IMR-90 (cell line): Measurements from ENCODE around the gene MID1.

Source experiments
- CEBPB ChIP-seq: IDR thresholded peaks from 2 replicates; pipeline ENCODE4 v1.6.1; 2012; ENCODE audit warnings: low read depth, low read length, improper control_type of control experiment
- FOS ChIP-seq: fragments of 150-350 bp; IDR thresholded peaks from 2 replicates; pipeline ENCODE4 v1.6.1; 2016; ENCODE audit warnings: low read depth, low read length
- MAFK ChIP-seq: IDR thresholded peaks from 2 replicates; pipeline ENCODE4 v1.6.1; 2012; ENCODE audit warnings: low read depth, low read length, improper control_type of control experiment
- MAZ ChIP-seq: IDR thresholded peaks from 2 replicates; pipeline ENCODE4 v1.6.1; 2012; ENCODE audit warnings: low read depth, mild to moderate bottlenecking, low read length, improper control_type of control experiment, moderate library complexity, borderline replicate concordance
- MXI1 ChIP-seq: IDR thresholded peaks from 2 replicates; pipeline ENCODE4 v1.6.1; 2012; ENCODE audit warnings: low read depth, mild to moderate bottlenecking, low read length, moderate library complexity, borderline replicate concordance
- NFE2L2 ChIP-seq: fragments of 150-350 bp; IDR thresholded peaks from 2 replicates; pipeline ENCODE4 v1.6.1; 2016; ENCODE audit warnings: low read depth, mild to moderate bottlenecking, low read length
- POLR2A ChIP-seq: IDR thresholded peaks from 2 replicates; pipeline ENCODE4 v1.6.1; 2012; ENCODE audit warnings: mild to moderate bottlenecking, low read depth, low read length
- RAD21 ChIP-seq: IDR thresholded peaks from 2 replicates; pipeline ENCODE4 v1.6.1; 2012; ENCODE audit warnings: low read length, improper control_type of control experiment
- RCOR1 ChIP-seq: IDR thresholded peaks from 2 replicates; pipeline ENCODE4 v1.6.1; 2012; ENCODE audit warnings: mild to moderate bottlenecking, low read length, improper control_type of control experiment; ENCODE audit not compliant: insufficient replicate concordance
- SMC3 ChIP-seq: fragments of 150-350 bp; IDR thresholded peaks from 2 replicates; pipeline ENCODE4 v1.6.1; 2016; ENCODE audit warnings: low read depth, mild to moderate bottlenecking, antibody characterized with exemption, low read length, moderate library complexity
- TF ChIP-seq, protein P1 (sequence below): conservative IDR thresholded peaks from 2 replicates; pipeline ENCODE4 v1.5.1; 2012; ENCODE audit warnings: mild to moderate bottlenecking, low read depth, low read length, improper control_type of control experiment
- TF ChIP-seq, protein P2 (sequence below): fragments of 150-350 bp; IDR thresholded peaks from 2 replicates; pipeline ENCODE4 v1.6.1; 2016; ENCODE audit warnings: low read depth, mild to moderate bottlenecking, low read length, moderate library complexity, borderline replicate concordance
- TF ChIP-seq, protein P3 (sequence below): fragments of 150-350 bp; IDR thresholded peaks from 2 replicates; pipeline ENCODE4 v1.6.1; 2017; ENCODE audit warnings: mild to moderate bottlenecking, antibody characterized with exemption, low read length, low read depth

DNA sequence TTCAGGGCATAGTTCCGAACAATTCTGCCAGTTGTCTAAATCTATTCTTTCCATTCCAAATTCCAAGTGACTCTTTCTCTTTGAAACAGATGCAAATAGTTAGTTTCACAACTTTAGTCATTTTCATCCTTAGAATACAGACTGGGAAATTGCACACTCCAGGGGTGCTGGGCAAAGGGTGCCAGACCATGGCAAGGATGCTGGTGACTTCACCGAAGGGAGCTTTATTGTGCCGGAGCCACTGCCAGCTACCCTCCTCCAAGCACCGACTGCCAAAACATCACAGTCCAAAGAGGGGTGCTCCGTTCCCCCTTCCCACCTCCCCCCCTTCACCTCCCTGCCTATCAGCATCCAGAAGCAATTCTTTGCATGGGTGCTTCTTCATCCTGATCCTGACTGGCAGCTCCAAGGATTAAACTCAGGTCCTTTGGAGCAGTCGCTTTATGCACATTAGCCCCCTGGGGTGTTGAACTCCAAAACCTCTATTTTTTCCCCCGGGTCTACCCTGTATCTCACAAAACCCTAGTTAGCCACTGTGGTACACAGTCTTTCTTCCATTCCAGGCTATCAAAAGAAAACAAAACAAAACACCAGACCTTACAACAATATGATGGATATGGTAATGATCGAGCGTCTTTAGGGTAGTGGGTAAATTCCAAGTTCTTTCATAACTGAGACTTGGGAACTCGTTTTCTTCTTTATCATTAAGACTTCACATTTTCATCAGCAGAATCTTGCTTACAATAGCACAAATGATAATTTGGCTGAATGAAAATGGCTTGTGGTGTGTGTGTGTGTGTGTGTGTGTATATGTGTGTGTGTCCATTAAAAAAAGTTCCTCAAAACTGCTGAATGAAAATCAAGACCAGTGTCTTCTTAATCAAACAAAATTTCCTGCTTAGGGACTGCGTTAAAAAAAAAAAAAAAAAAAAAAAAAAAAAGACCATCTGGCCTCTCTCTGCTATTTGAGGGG is 28.7 kb downstream of the MID1 start:
- TF ChIP-seq, protein P1, sequence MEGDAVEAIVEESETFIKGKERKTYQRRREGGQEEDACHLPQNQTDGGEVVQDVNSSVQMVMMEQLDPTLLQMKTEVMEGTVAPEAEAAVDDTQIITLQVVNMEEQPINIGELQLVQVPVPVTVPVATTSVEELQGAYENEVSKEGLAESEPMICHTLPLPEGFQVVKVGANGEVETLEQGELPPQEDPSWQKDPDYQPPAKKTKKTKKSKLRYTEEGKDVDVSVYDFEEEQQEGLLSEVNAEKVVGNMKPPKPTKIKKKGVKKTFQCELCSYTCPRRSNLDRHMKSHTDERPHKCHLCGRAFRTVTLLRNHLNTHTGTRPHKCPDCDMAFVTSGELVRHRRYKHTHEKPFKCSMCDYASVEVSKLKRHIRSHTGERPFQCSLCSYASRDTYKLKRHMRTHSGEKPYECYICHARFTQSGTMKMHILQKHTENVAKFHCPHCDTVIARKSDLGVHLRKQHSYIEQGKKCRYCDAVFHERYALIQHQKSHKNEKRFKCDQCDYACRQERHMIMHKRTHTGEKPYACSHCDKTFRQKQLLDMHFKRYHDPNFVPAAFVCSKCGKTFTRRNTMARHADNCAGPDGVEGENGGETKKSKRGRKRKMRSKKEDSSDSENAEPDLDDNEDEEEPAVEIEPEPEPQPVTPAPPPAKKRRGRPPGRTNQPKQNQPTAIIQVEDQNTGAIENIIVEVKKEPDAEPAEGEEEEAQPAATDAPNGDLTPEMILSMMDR = no peak
- no peak for TF ChIP-seq POLR2A
- TF ChIP-seq, protein P2, sequence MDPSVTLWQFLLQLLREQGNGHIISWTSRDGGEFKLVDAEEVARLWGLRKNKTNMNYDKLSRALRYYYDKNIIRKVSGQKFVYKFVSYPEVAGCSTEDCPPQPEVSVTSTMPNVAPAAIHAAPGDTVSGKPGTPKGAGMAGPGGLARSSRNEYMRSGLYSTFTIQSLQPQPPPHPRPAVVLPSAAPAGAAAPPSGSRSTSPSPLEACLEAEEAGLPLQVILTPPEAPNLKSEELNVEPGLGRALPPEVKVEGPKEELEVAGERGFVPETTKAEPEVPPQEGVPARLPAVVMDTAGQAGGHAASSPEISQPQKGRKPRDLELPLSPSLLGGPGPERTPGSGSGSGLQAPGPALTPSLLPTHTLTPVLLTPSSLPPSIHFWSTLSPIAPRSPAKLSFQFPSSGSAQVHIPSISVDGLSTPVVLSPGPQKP = no peak
- no peak for TF ChIP-seq SMC3
- TF ChIP-seq RAD21 = no peak
- TF ChIP-seq, protein P3, sequence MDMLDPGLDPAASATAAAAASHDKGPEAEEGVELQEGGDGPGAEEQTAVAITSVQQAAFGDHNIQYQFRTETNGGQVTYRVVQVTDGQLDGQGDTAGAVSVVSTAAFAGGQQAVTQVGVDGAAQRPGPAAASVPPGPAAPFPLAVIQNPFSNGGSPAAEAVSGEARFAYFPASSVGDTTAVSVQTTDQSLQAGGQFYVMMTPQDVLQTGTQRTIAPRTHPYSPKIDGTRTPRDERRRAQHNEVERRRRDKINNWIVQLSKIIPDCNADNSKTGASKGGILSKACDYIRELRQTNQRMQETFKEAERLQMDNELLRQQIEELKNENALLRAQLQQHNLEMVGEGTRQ = no peak
- no peak for TF ChIP-seq CEBPB
- TF ChIP-seq NFE2L2 = no peak
- TF ChIP-seq MAFK = no peak
- no peak for TF ChIP-seq FOS
- TF ChIP-seq MAZ = no peak
- TF ChIP-seq MXI1 = no peak
- TF ChIP-seq RCOR1 = no peak
